Fibroblast of pulmonary artery (primary cell): Measurements from ENCODE around the gene DDIT3.

Source experiments
- DNase-seq: peaks from one replicate; pipeline ENCODE4 v3.0.0-alpha.2; 2010; ENCODE audit warnings: low read depth
- H3K4me3 ChIP-seq: replicated peaks from 2 replicates; pipeline ENCODE4 v1.5.1; 2011; ENCODE audit warnings: low read depth, mild to moderate bottlenecking, control low read depth, low read length, moderate library complexity
- TF ChIP-seq, protein P1 (sequence below): IDR thresholded peaks from 2 replicates; pipeline ENCODE4 v1.5.1; 2011; ENCODE audit warnings: mild to moderate bottlenecking, control low read depth, low read length, inconsistent platforms; ENCODE audit errors: missing control alignments

DDIT3 gene

GRCh38 chr12:57536597-57536942, 16.3 kb upstream of the DDIT3 start:
- TF ChIP-seq, protein P1, sequence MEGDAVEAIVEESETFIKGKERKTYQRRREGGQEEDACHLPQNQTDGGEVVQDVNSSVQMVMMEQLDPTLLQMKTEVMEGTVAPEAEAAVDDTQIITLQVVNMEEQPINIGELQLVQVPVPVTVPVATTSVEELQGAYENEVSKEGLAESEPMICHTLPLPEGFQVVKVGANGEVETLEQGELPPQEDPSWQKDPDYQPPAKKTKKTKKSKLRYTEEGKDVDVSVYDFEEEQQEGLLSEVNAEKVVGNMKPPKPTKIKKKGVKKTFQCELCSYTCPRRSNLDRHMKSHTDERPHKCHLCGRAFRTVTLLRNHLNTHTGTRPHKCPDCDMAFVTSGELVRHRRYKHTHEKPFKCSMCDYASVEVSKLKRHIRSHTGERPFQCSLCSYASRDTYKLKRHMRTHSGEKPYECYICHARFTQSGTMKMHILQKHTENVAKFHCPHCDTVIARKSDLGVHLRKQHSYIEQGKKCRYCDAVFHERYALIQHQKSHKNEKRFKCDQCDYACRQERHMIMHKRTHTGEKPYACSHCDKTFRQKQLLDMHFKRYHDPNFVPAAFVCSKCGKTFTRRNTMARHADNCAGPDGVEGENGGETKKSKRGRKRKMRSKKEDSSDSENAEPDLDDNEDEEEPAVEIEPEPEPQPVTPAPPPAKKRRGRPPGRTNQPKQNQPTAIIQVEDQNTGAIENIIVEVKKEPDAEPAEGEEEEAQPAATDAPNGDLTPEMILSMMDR, result no peak
- DNase-seq, result no peak
- no peak overlapping the region for H3K4me3 ChIP-seq

- no peak overlapping the region for H3K4me3 ChIP-seq
- no peak for DNase-seq
- TF ChIP-seq, protein P1, result no peak
Measured at GRCh38 chr12:57535764-57536596, 15.7 kb upstream of the DDIT3 start.

- H3K4me3 ChIP-seq, result no peak overlapping the region
- TF ChIP-seq, protein P1, result no peak
- DNase-seq, result no peak
Measured at GRCh38 chr12:57534991-57535543, 14.8 kb upstream of the DDIT3 start.

- TF ChIP-seq, protein P1, result no peak
Measured at GRCh38 chr12:57534250-57534649, 13.9 kb upstream of the DDIT3 start.

GRCh38 chr12:57533108-57533507, 12.8 kb upstream of the DDIT3 start:
- TF ChIP-seq, protein P1, result no peak
- DNase-seq, result no peak
- H3K4me3 ChIP-seq, result no peak overlapping the region

More at GRCh38 chr12:57534250-57534649, 13.9 kb upstream of the DDIT3 start:
- no peak for DNase-seq
- no peak overlapping the region for H3K4me3 ChIP-seq

- TF ChIP-seq, protein P1, result no peak
- no peak overlapping the region for H3K4me3 ChIP-seq
- no peak for DNase-seq
Measured at GRCh38 chr12:57531836-57532235, 11.5 kb upstream of the DDIT3 start.
